Effector CD4-positive, alpha-beta T cell (primary cell): ENCODE measurements around the gene S100A2.
"Not testable (repeated sequence)": the region's sequence is repeated elsewhere in the genome, so short reads cannot be mapped to it uniquely, and the experiment has no call there.

ENCODE experiments used
- DNase-seq: peaks from one replicate; pipeline ENCODE4 v3.0.0-alpha.2; 2020

Gene S100A2

GRCh38 chr1:153562021-153562420 is 3.6 kb downstream of the S100A2 start:
- not testable (repeated sequence) for DNase-seq

DNA sequence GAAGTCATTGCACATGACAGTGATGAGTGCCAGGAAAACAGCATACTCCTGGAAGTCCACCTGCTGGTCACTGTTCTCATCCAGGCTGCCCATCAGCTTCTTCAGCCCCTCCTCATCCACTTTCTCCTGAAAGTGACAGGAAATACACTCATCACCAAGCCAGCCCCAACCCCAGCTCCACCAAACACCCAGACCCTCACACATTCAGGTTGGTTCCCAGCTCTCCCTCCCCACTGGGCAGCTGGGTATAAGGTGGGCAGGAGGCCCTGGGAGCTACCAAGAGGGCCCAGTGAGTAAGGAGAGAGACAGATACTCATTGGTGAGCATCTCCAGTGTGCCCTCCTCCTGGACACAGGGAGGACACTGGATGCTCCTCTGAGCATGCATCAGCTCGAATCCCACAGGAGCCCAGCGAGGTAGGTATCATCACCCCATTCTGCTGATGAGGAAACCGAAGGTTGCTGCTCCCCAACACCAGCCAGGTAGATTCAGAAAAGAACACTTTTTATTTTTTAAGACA is 4.1 kb downstream of the S100A2 start:
- DNase-seq, result no peak

- DNase-seq, result no peak
Measured at GRCh38 chr1:153560771-153561465, 4.7 kb downstream of the S100A2 start.

- no peak for DNase-seq
Measured at GRCh38 chr1:153560241-153560640, 5.4 kb downstream of the S100A2 start.

- no peak for DNase-seq
Measured at GRCh38 chr1:153557877-153558276, 7.8 kb downstream of the S100A2 start.

- no peak for DNase-seq
Measured at GRCh38 chr1:153556348-153556747, 9.3 kb downstream of the S100A2 start.

DNA sequence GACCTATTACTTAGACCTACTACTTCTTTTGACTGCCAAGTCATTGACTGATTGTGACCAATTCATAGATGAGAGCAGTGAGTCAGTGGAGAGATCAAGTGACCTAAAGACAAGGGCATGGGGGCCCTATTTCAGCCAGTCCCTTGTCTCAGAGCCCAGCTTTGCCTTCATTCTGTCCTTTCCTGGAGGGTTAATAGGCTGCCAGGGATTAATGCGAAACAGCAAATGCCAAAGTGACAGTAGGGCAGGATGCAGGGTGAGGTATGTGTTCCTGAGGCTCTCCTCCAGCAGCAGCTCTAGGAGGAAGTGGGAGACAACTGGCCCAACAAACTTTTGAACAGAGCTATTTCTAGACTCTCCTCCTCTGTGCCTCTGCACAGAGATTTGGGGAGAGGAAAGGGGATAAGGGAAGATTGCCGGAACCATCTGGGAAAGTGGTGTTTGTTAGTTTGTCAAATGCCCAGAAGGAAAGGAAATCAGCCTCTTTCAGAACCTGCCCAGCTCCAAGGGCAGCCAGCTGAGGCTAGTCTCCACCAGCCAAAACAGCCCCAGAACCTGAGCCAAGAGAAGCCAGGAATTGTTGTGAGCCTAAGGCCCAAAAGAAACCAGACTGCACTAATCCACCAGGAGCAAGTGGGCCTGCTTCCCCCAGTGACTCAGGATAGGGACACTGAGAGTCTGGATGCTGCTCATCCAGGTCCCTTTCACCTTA is 11.7 kb downstream of the S100A2 start:
- no peak for DNase-seq

DNA sequence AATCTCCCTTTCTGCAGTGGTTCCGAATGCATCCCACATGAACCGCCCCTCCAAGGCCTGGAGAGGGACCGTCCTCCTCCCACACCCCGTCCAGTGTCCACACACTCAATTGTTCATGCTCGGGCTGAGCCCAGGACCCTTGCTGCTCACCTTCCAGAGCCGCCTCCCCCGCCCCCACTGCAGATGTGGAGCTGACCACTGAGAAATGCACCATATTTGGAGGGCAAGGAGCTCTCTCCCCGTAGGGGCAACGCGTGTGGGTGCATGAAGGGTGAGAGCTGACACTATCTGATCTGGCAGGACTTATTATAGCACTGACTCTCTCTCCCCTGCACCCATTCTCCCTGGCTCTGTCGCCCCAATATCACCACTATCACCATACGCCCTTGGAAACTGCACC is 12.5 kb downstream of the S100A2 start:
- DNase-seq, result no peak

DNA sequence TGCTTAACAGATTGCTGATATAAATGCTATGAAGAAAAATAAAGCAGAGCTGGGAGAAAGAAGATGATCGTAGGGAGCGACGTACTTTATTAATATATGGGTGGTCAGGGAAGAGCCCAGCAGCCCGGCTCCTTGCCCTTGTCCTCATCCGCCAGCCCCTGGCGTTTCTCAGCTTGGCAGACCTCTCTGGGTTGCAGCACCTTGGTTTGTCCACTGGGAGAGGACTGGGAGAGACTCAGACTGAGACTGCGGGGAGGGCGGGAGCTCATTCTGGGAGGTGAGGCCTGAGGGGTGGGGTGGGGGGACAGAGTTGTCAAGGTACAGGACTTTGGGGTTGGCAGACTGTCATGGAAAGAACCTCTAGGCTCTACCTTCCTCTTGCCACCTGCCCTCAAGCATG is 13.3 kb downstream of the S100A2 start:
- no peak for DNase-seq

GRCh38 chr1:153550827-153551500 is 14.7 kb downstream of the S100A2 start:
- DNase-seq, result no peak

DNA sequence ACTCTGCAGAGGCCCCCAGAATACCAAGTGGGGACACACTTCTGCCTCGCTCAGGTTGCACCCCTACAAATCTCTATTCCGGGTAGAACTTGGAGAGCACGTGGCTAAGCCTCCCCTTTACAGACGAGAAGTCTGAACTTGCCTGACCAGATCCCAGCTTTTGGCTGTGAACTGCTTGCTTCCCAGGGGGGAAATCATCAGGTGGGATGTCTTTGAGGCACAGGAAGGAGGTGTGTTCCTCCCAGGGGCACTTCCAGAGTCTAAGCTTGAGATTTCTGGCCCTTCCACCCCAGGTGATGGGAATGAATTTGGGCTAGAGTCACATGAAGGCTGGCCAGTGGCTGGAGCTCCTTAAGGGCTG is 15.3 kb downstream of the S100A2 start:
- no peak for DNase-seq

DNA sequence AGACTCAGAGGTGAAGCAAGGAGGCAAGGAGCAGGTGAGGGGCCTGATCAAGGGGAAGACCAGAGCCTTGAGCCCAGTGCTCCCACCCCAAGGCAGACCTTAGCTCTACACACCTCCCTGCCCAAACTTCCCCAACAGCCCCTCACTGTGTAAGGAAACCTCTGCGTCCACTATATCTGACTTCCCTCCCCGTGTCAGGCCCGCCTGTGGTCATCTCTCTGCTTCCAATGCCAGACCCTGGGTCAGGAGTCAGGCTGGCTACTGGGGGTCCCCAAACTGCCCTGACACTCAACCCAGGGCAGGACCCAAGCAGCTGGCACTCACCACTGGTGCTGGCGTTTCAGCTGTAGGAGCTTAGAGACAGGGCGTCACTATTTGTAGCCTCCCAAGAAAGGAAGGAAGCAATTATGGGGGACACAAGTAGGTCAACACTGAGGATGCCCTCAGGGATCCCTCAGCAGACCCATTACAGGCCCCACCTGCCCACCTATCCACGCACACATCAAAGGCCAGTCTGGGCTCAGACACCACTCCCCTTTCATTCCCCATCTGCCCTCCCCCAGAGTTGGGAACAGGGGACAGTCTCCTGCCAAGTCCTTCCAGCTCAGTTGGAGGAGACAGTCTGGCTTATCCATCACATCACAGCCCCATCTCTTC is 15.8 kb downstream of the S100A2 start:
- no peak for DNase-seq

DNA sequence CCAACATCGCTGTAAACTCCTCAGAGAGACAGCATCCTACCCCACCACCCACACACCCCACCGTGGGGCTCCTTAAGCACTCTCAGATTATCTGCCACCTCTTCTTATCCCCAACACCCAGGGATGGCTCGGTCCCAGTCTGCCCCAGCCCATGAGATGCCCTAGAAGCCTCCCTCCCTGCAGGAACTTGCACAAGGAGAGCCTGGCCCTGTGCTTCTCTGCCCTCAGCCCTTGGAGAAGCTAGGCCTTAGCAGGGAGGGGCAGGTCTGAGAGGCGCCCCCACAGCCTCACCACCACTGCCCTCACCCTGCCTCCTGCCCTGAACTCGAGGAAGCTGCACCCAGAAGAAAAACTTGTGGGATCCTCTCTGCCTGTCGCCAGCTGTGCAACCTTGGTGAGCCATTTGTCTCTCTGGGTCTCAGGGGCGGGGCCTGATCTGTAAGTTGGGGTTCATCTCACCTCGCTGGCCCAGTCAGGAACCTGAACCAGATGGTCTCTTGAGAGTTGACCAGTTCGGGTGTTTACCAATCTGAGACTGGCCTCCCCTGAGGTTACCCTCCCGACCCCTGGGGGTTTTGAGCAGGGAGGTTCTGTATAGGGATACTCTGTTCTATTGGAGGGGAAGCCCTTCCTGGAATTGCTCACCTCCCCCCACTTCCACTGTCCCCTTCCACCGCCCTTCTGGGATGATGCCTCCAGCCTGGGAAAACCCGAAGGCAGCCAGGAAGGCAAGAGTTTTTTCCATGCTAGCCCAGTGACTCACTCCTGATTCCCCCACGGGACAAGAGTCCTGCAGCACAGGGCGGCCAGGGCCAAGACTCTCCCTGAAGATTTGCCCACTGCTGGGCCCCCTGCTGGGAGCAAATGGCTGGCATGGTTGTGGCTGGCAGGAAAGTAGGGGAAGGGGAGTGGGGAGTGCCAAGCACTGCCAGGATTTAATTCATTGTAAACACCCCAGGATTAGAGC is 16.6 kb downstream of the S100A2 start, which contains the start of gene S100A3:
S100A3 (minus strand) TSS at position 537 of the 967 bp plus-strand sequence. CDS start 773 bp downstream, outside the sequence.
- DNase-seq, result no peak

- DNase-seq, result no peak
Measured at GRCh38 chr1:153547560-153548551, 17.8 kb downstream of the S100A2 start.

DNA sequence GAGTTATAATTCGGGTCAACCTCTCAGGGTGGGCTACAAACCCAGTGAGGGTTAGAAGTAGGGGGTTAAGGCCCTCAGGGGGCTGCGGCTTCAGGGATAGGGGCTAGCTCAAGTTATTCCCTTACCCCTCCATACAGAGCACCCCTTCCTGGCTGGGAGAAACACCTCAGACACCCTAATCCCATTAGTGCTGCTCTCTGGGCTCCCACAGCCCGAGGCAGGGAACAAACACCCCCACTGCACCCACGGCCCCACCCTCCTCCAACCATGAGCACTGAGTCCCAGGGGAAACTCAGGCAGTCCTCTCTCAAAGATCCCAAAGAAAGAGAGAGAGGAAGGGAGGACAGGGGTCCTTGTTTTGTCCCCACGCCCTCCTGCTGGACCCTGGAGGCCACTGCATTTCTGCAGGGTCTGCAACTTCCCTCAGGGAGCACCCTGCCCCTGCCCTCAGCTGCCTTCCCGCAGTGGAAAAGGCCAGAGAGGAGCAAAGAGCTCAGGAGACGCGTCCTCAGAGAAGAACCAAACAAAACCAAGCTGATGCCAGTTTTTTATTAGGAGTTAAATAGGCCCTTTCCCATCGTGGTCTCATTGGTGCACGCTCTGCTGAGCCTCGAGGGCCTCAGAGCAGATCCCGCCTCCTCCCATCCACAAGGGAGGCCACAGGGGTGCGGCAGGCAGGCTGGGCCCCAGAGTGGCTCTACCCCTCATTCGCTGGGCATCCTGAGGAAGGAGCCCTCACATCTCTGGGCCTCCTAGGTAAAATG is 18.7 kb downstream of the S100A2 start:
- no peak for DNase-seq

- no peak for DNase-seq
Measured at GRCh38 chr1:153546371-153546770, 19.3 kb downstream of the S100A2 start.

GRCh38 chr1:153545067-153546055 is 20.3 kb downstream of the S100A2 start, which contains the start of gene S100A4:
TSS of gene S100A4 (minus strand) at chr1:153545806. CDS start at chr1:153544794, 1,012 bp downstream.
- DNase-seq, result peak; percentile 64

GRCh38 chr1:153544453-153545066 is 21.1 kb downstream of the S100A2 start:
- no peak for DNase-seq
